ENCODE measurements around the gene CYP3A5.

Gene CYP3A5

DNA sequence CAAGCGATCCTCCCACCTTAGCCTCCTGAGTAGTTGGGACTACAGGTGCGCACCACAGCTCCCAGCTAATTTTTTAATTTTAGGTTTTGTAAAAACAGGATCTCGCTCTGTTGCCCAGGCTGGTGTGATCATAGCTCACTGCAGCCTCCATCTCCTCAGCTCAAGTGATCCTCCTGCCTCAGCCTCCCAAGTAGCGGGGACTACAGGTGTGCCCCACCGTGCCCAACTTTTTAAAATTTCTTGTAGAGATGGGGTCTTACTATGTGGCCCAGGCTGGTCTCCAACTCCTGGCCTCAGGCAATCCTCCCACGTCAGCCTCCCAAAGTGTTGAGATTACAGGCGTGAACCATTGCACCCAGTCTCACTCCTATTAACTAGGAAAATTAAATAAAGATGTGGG, 74.3 kb downstream of the CYP3A5 start:
- no peak for DNase-seq

DNA sequence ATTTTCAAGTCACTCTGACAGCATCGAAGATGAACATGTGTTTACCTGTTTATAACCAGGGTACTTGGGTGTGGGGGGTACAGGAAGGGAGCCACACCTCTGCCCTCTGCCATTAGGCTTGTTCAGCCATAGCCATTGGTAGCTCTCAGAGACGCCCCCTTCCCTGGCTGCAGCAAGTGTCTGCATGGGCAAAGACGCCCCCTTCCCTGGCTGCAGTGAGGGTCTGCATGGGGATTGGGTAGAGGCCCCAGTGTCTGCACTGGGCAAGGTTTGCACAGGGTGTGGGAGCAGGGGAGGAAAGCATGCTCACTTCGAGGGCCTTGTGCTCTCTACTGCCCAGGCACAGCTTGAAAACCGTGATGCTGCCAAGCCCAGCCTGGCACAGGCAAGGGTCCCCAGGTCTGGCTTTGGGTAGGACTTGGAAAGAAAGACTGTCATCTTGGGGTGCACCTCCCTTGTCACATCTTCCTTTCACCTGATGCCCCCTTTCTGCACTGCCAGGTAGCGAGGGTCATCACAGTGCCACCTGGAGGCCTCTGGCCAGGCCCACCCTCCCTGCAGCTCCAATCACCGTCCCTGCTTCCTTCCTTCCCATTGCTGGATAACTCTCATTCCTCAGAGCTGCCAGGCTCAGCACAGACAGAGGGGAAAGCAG, 78.0 kb downstream of the CYP3A5 start:
- no peak for DNase-seq

DNA sequence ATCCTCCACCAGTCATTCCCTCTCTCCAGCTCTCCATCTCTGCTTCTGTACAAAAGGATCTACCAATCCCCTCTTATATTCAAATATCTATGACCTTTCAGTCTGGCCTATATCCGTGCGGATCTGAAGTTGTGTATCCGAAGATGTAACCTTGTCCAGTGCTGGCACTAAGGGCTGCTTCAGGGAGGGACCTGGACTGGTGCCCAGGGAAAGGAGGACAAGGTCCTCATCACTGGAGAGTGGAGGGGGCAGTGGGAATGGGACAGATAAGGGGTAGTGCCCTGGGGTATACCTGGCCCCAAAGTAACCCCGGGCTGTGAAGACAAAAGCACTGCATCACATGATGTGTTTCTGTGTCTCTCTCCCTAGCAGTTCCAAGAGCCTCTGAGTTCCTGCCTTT, 80.0 kb downstream of the CYP3A5 start:
- DNase-seq, result no peak
